Keratinocyte (primary cell): ENCODE results near the gene PUM1. TPM values are rescaled to one million over a fixed set of nuclear protein-coding genes. Genes with fewer than 3 reads are reported as not detected.

Source experiments
- DNase-seq: peaks from one replicate; pipeline ENCODE4 v3.0.0-alpha.2; 2011; ENCODE audit warnings: low read depth, missing footprints, low spot score
- FAIRE-seq: peaks from 2 replicates; lab custom pipeline; 2011; peaks lifted over from hg19 to GRCh38; lab: Jason Lieb, UNC
- H2AFZ ChIP-seq: 2 replicates; pipeline ENCODE4 v1.6.0; 2012; ENCODE audit warnings: low read length, control low read depth, inconsistent platforms; ENCODE audit not compliant: control insufficient read depth
- H3K27ac ChIP-seq: 2 replicates; pipeline ENCODE4 v1.5.1; 2011; ENCODE audit warnings: low read length; ENCODE audit not compliant: control insufficient read depth, insufficient read depth
- H3K27me3 ChIP-seq: 3 replicates; pipeline ENCODE4 v1.6.0; 2011; ENCODE audit warnings: low read length; ENCODE audit not compliant: control insufficient read depth, insufficient read depth; ENCODE audit errors: extremely low read depth
- H3K36me3 ChIP-seq, 2 experiments: 2 replicates in 1 of 2; 3 replicates in 1 of 2; pipeline ENCODE4 v1.5.1; 2011; ENCODE audit warnings: low read length in 2 of 2, mild to moderate bottlenecking in 1 of 2; ENCODE audit not compliant: control insufficient read depth in 2 of 2, insufficient read depth in 2 of 2; ENCODE audit errors: extremely low read depth in 1 of 2
- H3K4me1 ChIP-seq: 3 replicates; pipeline ENCODE4 v1.5.1; 2011; ENCODE audit warnings: low read length; ENCODE audit not compliant: control insufficient read depth, insufficient read depth; ENCODE audit errors: extremely low read depth
- H3K4me2 ChIP-seq: 3 replicates; pipeline ENCODE4 v1.6.0; 2011; ENCODE audit warnings: low read depth, low read length; ENCODE audit not compliant: control insufficient read depth, insufficient read depth; ENCODE audit errors: extremely low read depth
- H3K4me3 ChIP-seq, 3 experiments: fragments of 200-600 bp in 1 of 3; sonication (generic) in 1 of 3; 2 replicates in 2 of 3; 3 replicates in 1 of 3; pipeline ENCODE4 v1.5.1; 2011 to 2016; ENCODE audit warnings: low read length in 3 of 3, mild to moderate bottlenecking in 3 of 3, control low read depth in 2 of 3, inconsistent platforms in 1 of 3, low read depth in 1 of 3, mixed read lengths in 1 of 3, mixed run types in 1 of 3, moderate library complexity in 1 of 3; ENCODE audit not compliant: control insufficient read depth in 2 of 3, insufficient read depth in 2 of 3; ENCODE audit errors: extremely low read depth in 1 of 3
- H3K79me2 ChIP-seq: 2 replicates; pipeline ENCODE4 v1.6.0; 2012; ENCODE audit warnings: low read length; ENCODE audit not compliant: control insufficient read depth, insufficient read depth
- H3K9ac ChIP-seq: 3 replicates; pipeline ENCODE4 v1.6.0; 2011; ENCODE audit warnings: low read length; ENCODE audit not compliant: control insufficient read depth, insufficient read depth; ENCODE audit errors: extremely low read depth
- H3K9me1 ChIP-seq: 3 replicates; pipeline ENCODE4 v1.6.0; 2011; ENCODE audit warnings: low read length; ENCODE audit not compliant: control insufficient read depth, insufficient read depth; ENCODE audit errors: extremely low read depth
- H3K9me3 ChIP-seq: 2 replicates; pipeline ENCODE4 v1.5.1; 2012; ENCODE audit warnings: low read depth, low read length; ENCODE audit not compliant: control insufficient read depth
- H4K20me1 ChIP-seq: 3 replicates; pipeline ENCODE4 v1.6.0; 2011; ENCODE audit warnings: low read length; ENCODE audit not compliant: control insufficient read depth, insufficient read depth; ENCODE audit errors: extremely low read depth
- EZH2 ChIP-seq: IDR thresholded peaks from one replicate; pipeline ENCODE4 v1.6.1; 2012; ENCODE audit warnings: inconsistent platforms, mild to moderate bottlenecking, low read length, moderate library complexity
- dilution Hi-C: fragments of 300-500 bp; cut with MboI; formaldehyde crosslinking; loops from one replicate; pipeline ENCODE4 v1.7.0; 2020; ENCODE audit warnings: low sequenced_read_pairs; ENCODE audit not compliant: extremely low pct_ligation_motif_present
- polyA plus RNA-seq, 5 experiments: library from polyadenylated mRNA; depleted of rRNA in 3 of 5; stranded (reverse) in 3 of 5; stranded (forward) in 1 of 5; unstranded in 1 of 5; fragments of >200 nt; gene quantifications; 1 replicate in 1 of 5; 2 replicates in 3 of 5; 3 replicates in 1 of 5; pipeline versions ENCODE4 v1.2.1 to v1.2.3, GENCODE V29; 2011 to 2012; ENCODE audit warnings: missing spikeins in 2 of 5, low read depth in 1 of 5, low replicate concordance in 1 of 5
- TF ChIP-seq, protein P1 (sequence below), 3 experiments: IDR thresholded peaks in 1 of 3; conservative IDR thresholded peaks in 1 of 3; optimal IDR thresholded peaks in 1 of 3; 2 replicates in 2 of 3; 3 replicates in 1 of 3; pipeline versions ENCODE3 to v1.5.1; 2011; ENCODE audit warnings: low read length in 3 of 3, mild to moderate bottlenecking in 3 of 3, moderate library complexity in 2 of 3, control low read depth in 1 of 3, inconsistent platforms in 1 of 3; ENCODE audit not compliant: insufficient read depth in 2 of 3; ENCODE audit errors: extremely low read depth in 1 of 3

PUM1 gene
- polyA plus RNA-seq, 1 donor (not counting 4 experiments of a cell fraction or from before 2014, with no cell fraction given) = 68.6 TPM

DNA sequence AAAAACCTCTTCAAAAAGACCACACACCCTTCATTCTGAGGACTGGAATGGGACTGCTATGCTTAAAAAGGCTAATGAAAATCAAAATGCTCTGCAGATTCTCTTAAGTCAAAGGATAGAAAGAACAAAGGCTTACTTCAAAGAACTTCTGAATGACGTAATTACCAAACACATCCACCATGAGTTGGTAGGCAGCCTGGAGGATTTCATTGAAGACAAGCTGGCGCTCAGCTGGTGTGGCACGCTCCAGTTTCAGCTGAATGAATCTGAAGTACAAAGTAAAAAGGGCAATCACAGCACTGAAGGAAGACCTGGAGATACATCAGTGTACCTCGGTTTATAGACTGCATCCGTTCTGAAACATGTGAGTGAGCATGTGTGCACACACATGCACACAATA is 113.4 kb downstream of the PUM1 start:
- TF ChIP-seq, protein P1, sequence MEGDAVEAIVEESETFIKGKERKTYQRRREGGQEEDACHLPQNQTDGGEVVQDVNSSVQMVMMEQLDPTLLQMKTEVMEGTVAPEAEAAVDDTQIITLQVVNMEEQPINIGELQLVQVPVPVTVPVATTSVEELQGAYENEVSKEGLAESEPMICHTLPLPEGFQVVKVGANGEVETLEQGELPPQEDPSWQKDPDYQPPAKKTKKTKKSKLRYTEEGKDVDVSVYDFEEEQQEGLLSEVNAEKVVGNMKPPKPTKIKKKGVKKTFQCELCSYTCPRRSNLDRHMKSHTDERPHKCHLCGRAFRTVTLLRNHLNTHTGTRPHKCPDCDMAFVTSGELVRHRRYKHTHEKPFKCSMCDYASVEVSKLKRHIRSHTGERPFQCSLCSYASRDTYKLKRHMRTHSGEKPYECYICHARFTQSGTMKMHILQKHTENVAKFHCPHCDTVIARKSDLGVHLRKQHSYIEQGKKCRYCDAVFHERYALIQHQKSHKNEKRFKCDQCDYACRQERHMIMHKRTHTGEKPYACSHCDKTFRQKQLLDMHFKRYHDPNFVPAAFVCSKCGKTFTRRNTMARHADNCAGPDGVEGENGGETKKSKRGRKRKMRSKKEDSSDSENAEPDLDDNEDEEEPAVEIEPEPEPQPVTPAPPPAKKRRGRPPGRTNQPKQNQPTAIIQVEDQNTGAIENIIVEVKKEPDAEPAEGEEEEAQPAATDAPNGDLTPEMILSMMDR (optimal IDR thresholded peaks at IDR 0.05 in 1 of 3, IDR thresholded peaks at IDR 0.05 in 1 of 3, conservative IDR thresholded peaks at IDR 0.05 in 1 of 3; ENCODE audit: extremely low read depth in 1 of 3, insufficient read depth in 2 of 3, low read length in 3 of 3) = no peak
- TF ChIP-seq EZH2 = no peak
- H2AFZ ChIP-seq = no peak overlapping the region
- FAIRE-seq (no peak), DNase-seq (no peak)
- H3K27ac ChIP-seq = no peak overlapping the region
- no peak overlapping the region for H3K4me3 ChIP-seq
- H4K20me1 ChIP-seq = peaks cover 6% of the 10 kb centered on the region
- H3K9me1 ChIP-seq = no peaks in the 10 kb centered on the region
- no peaks in the 10 kb centered on the region for H3K9me3 ChIP-seq
- peaks cover 29 to 52% of the 10 kb centered on the region in 2 experiments for H3K36me3 ChIP-seq
- peaks cover 25% of the 10 kb centered on the region for H3K79me2 ChIP-seq
- dilution Hi-C loops = no loop called here
- no peaks in the 10 kb centered on the region for H3K4me1 ChIP-seq
- H3K27me3 ChIP-seq = no peaks in the 10 kb centered on the region
- H3K4me2 ChIP-seq = no peak overlapping the region
- no peak overlapping the region for H3K9ac ChIP-seq

DNA sequence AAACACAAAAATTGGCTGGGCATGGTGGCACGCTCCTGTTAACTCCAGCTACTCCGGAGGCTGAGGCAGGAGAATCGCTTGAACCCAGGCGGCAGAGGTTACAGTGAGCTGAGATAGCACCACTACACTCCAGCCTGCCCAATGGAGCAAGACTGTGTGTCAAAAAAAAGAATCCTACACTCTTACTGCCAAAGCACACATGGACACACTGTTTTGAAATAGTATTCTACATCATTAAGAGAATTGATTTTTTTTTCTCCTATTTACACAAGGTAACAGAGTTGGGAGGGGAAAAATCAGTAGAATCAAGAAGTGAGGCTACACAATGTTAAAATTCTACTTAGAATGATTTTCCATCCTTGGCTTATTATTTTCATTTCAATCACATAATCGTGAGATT is 114.8 kb downstream of the PUM1 start:
- TF ChIP-seq, protein P1 (optimal IDR thresholded peaks at IDR 0.05 in 1 of 3, IDR thresholded peaks at IDR 0.05 in 1 of 3, conservative IDR thresholded peaks at IDR 0.05 in 1 of 3; ENCODE audit: extremely low read depth in 1 of 3, insufficient read depth in 2 of 3, low read length in 3 of 3) = no peak
- TF ChIP-seq EZH2 = no peak
- H3K79me2 ChIP-seq = peaks cover 18% of the 10 kb centered on the region
- no peak for FAIRE-seq

More for the DNA sequence above, 114.8 kb downstream of the PUM1 start:
- H3K4me3 ChIP-seq = no peak overlapping the region
- H3K9me3 ChIP-seq = no peaks in the 10 kb centered on the region
- dilution Hi-C loops = no loop called here
- H3K4me2 ChIP-seq = no peak overlapping the region
- peaks cover 6% of the 10 kb centered on the region for H4K20me1 ChIP-seq
- no peaks in the 10 kb centered on the region for H3K27me3 ChIP-seq
- H3K36me3 ChIP-seq = peaks cover 29 to 52% of the 10 kb centered on the region in 2 experiments
- no peak overlapping the region for H3K27ac ChIP-seq
- H2AFZ ChIP-seq = no peak overlapping the region
- no peak overlapping the region for H3K9ac ChIP-seq
- DNase-seq = no peak
- H3K4me1 ChIP-seq = no peaks in the 10 kb centered on the region
- H3K9me1 ChIP-seq = no peaks in the 10 kb centered on the region
